Left lung (tissue), 10 donors: ENCODE measurements around the gene OPN1SW. TPM values are rescaled to one million over a fixed set of nuclear protein-coding genes. Genes with fewer than 3 reads are reported as not detected.

Experiments
- ATAC-seq: fragments of 200-7000 bp; cut with Tn5 transposase; one replicate; pipeline ENCODE4 v1.9.1; 2020; ENCODE audit warnings: moderate library complexity
- DNase-seq, 4 donors: peaks; one replicate each; pipeline ENCODE4 v3.0.0-alpha.2; 2013 to 2020
- H3K27ac ChIP-seq, 2 donors: fragments of 200-600 bp; sonication (generic) in 1 of 2; one replicate each; pipeline versions ENCODE4 v1.5.0 to v1.8.0; 2020 to 2021
- H3K27me3 ChIP-seq, 2 donors: fragments of 200-600 bp; sonication (generic) in 1 of 2; one replicate each; pipeline versions ENCODE4 v1.5.0 to v1.8.0; 2020 to 2021
- H3K36me3 ChIP-seq, 2 donors: fragments of 200-600 bp; sonication (generic) in 1 of 2; one replicate each; pipeline versions ENCODE4 v1.5.0 to v1.8.0; 2020 to 2021
- H3K4me1 ChIP-seq, 2 donors: fragments of 200-600 bp; one replicate each; pipeline ENCODE4 v1.8.0; 2021
- H3K4me3 ChIP-seq, 2 donors: fragments of 200-600 bp; sonication (generic) in 1 of 2; one replicate each; pipeline versions ENCODE4 v1.5.0 to v1.8.0; 2020 to 2021; ENCODE audit warnings: mild to moderate bottlenecking in 1 of 2
- H3K9me3 ChIP-seq, 2 donors: fragments of 200-600 bp; sonication (generic) in 1 of 2; one replicate each; pipeline versions ENCODE4 v1.5.0 to v1.8.0; 2020 to 2021
- CTCF ChIP-seq, 2 donors: fragments of 200-600 bp; sonication (generic) in 1 of 2; IDR thresholded peaks; one replicate each; pipeline versions ENCODE4 v1.5.0 to v1.8.0; 2021; ENCODE audit warnings: antibody characterized with exemption in 2 of 2
- intact Hi-C, 2 donors: fragments of 100-400 bp; cut with DNase I; formaldehyde crosslinking; loops; one replicate each; pipeline versions ENCODE4 v1.11.2 to v1.14.2; 2022
- polyA plus RNA-seq, 6 donors: library from polyadenylated mRNA; unstranded; fragments of 120-200 nt; gene quantifications; one replicate each; pipeline ENCODE4 v1.2.1, GENCODE V29; 2013; ENCODE audit not compliant: insufficient read length in 6 of 6
- total RNA-seq, 2 donors: library from RNA; stranded (reverse); fragmentation: NEBNext Ultra II Directional; extraction: Animal tissue kit (Norgen Biotek cat#: 25700); gene quantifications; one replicate each; pipeline ENCODE4 v1.2.1, GENCODE V29; 2021
- donor health status: DM: no; HTN: yes; CAD: no.
- donor health status: DM: no; HTN: no; CAD: no.

The OPN1SW gene
- total and polyA plus RNA-seq, 8 donors: 1.2 to 2.3 (median 1.7) TPM; not detected in 2

GRCh38 chr7:128763541-128763940 is 12.1 kb downstream of the OPN1SW start:
- Histone ChIP-seq H3K9me3 (no peaks in the 10 kb centered on the region), H3K36me3 (peaks cover 5 to 97% of the 10 kb centered on the region in 2 donors), H3K4me3 (no peak overlapping the region), H3K4me1 (no peaks in the 10 kb centered on the region), H3K27me3 (no peaks in the 10 kb centered on the region), H3K27ac (no peak overlapping the region)
- no peak for TF ChIP-seq CTCF (IDR thresholded peaks at IDR 0.05)
- no peak for DNase-seq
- intact Hi-C loops: no loop called here
- no peak for ATAC-seq

DNA sequence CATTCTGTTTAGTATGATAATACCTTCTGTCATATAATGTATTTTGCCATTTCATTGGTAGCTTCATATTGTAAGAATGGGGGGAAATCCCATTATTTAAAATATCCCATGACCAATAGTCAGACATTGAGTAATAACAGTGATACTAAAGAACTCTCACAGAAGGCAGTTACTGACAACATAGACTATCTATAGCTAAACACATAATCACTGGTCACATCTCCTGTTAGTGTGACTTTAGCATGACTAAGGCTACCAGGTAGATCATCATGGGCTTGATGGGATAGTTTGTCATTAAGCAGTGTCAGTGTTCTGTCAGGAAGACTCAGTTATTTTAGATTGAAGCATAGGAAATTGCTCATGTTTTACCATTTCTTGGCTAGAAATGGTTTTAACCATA is 16.4 kb downstream of the OPN1SW start:
- Histone ChIP-seq H3K4me1 (peaks cover 0 to 5% of the 10 kb centered on the region in 2 donors), H3K4me3 (no peak overlapping the region), H3K9me3 (no peaks in the 10 kb centered on the region), H3K36me3 (peaks cover 5 to 84% of the 10 kb centered on the region in 2 donors), H3K27ac (no peak overlapping the region), H3K27me3 (no peaks in the 10 kb centered on the region)
- no peak for DNase-seq
- intact Hi-C loops: no loop called here
- no peak for ATAC-seq
- TF ChIP-seq CTCF (IDR thresholded peaks at IDR 0.05): no peak

DNA sequence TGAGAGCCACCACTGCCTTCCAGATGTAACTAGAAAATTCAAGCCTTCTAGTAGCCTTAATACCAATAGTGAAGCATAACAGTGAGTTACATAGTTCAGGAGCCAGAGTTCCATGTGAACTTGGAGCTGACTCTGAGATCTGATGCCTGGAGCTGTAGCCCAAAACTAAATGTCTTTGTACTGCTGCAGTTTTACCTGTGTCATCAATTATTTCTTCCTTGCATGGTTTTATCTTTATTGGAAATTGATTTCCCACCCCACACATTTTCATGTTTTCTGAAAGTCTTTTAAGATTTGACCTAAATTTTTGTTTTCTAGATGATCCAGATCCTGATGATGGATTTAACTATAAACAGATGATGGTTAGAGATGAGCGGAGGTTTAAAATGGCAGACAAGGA is 17.0 kb downstream of the OPN1SW start:
- DNase-seq: no peak
- intact Hi-C loops: no loop called here
- Histone ChIP-seq H3K4me3 (no peak overlapping the region), H3K4me1 (peaks cover 0 to 5% of the 10 kb centered on the region in 2 donors), H3K9me3 (no peaks in the 10 kb centered on the region), H3K27ac (no peak overlapping the region), H3K36me3 (peaks cover 5 to 83% of the 10 kb centered on the region in 2 donors), H3K27me3 (no peaks in the 10 kb centered on the region)
- no peak for ATAC-seq
- TF ChIP-seq CTCF (IDR thresholded peaks at IDR 0.05): no peak

GRCh38 chr7:128757203-128757602 is 18.4 kb downstream of the OPN1SW start:
- Histone ChIP-seq H3K27ac (no peak overlapping the region), H3K27me3 (no peaks in the 10 kb centered on the region), H3K36me3 (peaks cover 10 to 83% of the 10 kb centered on the region in 2 donors), H3K4me3 (no peak overlapping the region), H3K4me1 (peaks cover 0 to 5% of the 10 kb centered on the region in 2 donors), H3K9me3 (no peaks in the 10 kb centered on the region)
- intact Hi-C loops: no loop called here
- ATAC-seq: peak; percentile 20
- DNase-seq: no peak
- TF ChIP-seq CTCF (IDR thresholded peaks at IDR 0.05): no peak

DNA sequence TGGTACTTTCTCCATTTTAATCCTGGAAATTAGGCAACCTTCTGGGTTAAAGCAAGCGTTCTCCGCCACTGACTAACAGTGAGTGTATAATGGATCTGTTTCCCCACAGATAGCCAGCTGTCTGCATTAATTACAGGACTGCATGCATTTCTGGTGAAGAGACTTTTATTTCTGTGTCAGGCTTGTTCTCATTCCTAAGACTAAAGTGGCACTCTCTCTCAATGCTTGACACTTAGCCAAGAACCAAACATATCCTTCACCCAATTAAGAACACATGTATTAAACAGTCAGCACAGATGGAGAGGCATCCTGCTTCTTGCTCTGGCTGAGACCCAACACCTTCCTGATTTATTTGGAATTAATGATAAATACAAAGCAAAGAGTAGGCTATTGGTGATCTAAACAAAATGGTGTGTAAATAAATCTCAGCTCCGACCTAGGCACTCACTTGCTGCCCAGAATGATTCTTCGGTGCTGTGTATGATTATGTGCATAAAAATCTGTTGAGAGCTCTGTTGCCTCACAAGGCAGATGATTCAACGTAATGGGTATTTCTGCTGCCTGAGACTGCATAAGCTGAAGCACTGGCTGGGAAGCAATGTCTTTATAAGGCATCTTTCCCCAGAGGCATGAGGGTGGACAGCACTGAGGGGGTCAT is 19.6 kb downstream of the OPN1SW start:
- Histone ChIP-seq H3K9me3 (no peaks in the 10 kb centered on the region), H3K4me3 (no peak overlapping the region), H3K36me3 (peaks cover 10 to 82% of the 10 kb centered on the region in 2 donors), H3K4me1 (peaks cover 0 to 5% of the 10 kb centered on the region in 2 donors), H3K27me3 (no peaks in the 10 kb centered on the region), H3K27ac (no peak overlapping the region)
- TF ChIP-seq CTCF (IDR thresholded peaks at IDR 0.05): no peak
- intact Hi-C loops: no loop called here
- DNase-seq (no peak), ATAC-seq (peak; percentile 76)
